Measurements from ENCODE around the gene FBN2.

- TF ChIP-seq JUNB (CRISPR knock-in tag; conservative IDR thresholded peaks at IDR 0.05), result no peak
- no peak for TF ChIP-seq ETV5 (CRISPR knock-in tag; IDR thresholded peaks at IDR 0.05; ENCODE audit: low read depth)
- TF ChIP-seq FUS (optimal IDR thresholded peaks at IDR 0.05; ENCODE audit: low read depth, low read length), result no peak
- TF ChIP-seq BRF1 (IDR thresholded peaks at IDR 0.05; ENCODE audit: borderline replicate concordance, extremely low read depth, insufficient read length), result no peak
- TF ChIP-seq ZNF280B (CRISPR knock-in tag; IDR thresholded peaks at IDR 0.05), result no peak
- no peak for TF ChIP-seq ELF4 (CRISPR knock-in tag; IDR thresholded peaks at IDR 0.05)
- TF ChIP-seq, protein P1, sequence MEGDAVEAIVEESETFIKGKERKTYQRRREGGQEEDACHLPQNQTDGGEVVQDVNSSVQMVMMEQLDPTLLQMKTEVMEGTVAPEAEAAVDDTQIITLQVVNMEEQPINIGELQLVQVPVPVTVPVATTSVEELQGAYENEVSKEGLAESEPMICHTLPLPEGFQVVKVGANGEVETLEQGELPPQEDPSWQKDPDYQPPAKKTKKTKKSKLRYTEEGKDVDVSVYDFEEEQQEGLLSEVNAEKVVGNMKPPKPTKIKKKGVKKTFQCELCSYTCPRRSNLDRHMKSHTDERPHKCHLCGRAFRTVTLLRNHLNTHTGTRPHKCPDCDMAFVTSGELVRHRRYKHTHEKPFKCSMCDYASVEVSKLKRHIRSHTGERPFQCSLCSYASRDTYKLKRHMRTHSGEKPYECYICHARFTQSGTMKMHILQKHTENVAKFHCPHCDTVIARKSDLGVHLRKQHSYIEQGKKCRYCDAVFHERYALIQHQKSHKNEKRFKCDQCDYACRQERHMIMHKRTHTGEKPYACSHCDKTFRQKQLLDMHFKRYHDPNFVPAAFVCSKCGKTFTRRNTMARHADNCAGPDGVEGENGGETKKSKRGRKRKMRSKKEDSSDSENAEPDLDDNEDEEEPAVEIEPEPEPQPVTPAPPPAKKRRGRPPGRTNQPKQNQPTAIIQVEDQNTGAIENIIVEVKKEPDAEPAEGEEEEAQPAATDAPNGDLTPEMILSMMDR (IDR thresholded peaks at IDR 0.05 in 2 of 3, conservative IDR thresholded peaks at IDR 0.05 in 1 of 3; ENCODE audit: insufficient read depth in 2 of 3, low read depth in 1 of 3, low read length in 3 of 3), result no peak
- no peak for TF ChIP-seq MEF2D (tag; conservative IDR thresholded peaks at IDR 0.05; ENCODE audit: low read depth)
- TF ChIP-seq POLR2AphosphoS5 (IDR thresholded peaks at IDR 0.05; ENCODE audit: control insufficient read depth, insufficient read depth, low read depth, low read length), result no peak
- no peak for TF ChIP-seq MED1 (CRISPR knock-in tag; IDR thresholded peaks at IDR 0.05; ENCODE audit: borderline replicate concordance)
- TF ChIP-seq ERF (CRISPR knock-in tag; IDR thresholded peaks at IDR 0.05), result no peak
- no peak for TF ChIP-seq FOXM1 (IDR thresholded peaks at IDR 0.05; ENCODE audit: low read depth)
- no peak for TF ChIP-seq FOXM1 (CRISPR knock-in tag; IDR thresholded peaks at IDR 0.05; ENCODE audit: low read depth)
These were observed 313.7 kb downstream of the FBN2 start for GRCh38 chr5:128224336-128224735.
